HFFc6 (cell line): Measurements from ENCODE around the gene EPN3. TPM values are rescaled to one million over a fixed set of nuclear protein-coding genes. Genes with fewer than 3 reads are reported as not detected.

Experiments
- DNase-seq: peaks from one replicate; pipeline ENCODE4 v3.0.0-alpha.2; 2018
- H3K27ac Mint-ChIP-seq: 2 replicates; pipeline ENCODE4 v1.8.0; 2020; ENCODE audit warnings: mild to moderate bottlenecking, mixed read lengths
- H3K27me3 Mint-ChIP-seq: 2 replicates; pipeline ENCODE4 v1.8.0; 2021; ENCODE audit warnings: mild to moderate bottlenecking, moderate library complexity, mixed read lengths; ENCODE audit not compliant: insufficient read depth
- H3K36me3 Mint-ChIP-seq: 2 replicates; pipeline ENCODE4 v1.8.0; 2021; ENCODE audit warnings: low read depth, mixed read lengths
- H3K4me1 Mint-ChIP-seq: 2 replicates; pipeline ENCODE4 v1.8.0; 2020; ENCODE audit warnings: low read depth, mixed read lengths
- H3K4me3 Mint-ChIP-seq: 2 replicates; pipeline ENCODE4 v1.8.0; 2020; ENCODE audit warnings: mild to moderate bottlenecking, moderate library complexity, mixed read lengths
- H3K9me3 Mint-ChIP-seq: 2 replicates; pipeline ENCODE4 v1.8.0; 2020; ENCODE audit warnings: mild to moderate bottlenecking, mixed read lengths
- CTCF ChIP-seq: fragments of 200-600 bp; sonication (generic); IDR thresholded peaks from 2 replicates; pipeline ENCODE4 v1.5.0; 2021; ENCODE audit warnings: antibody characterized with exemption, mild to moderate bottlenecking
- total RNA-seq, 6 experiments: library from RNA; stranded (reverse); fragmentation: NEBNext Ultra II Directional; extraction: Animal tissue kit (Norgen Biotek cat#: 25700); gene quantifications; 2 replicates in 1 of 6; 3 replicates in 5 of 6; pipeline ENCODE4 v1.2.3, GENCODE V29; 2021

EPN3 gene
- total RNA-seq, 6 experiments from 2014 or later, result 0.05 TPM; not detected in 5

- no peak for DNase-seq
- Mint-ChIP-seq H3K4me3 (no peak overlapping the region), H3K27me3 (peaks cover 4% of the 10 kb centered on the region), H3K9me3 (no peaks in the 10 kb centered on the region), H3K36me3 (no peaks in the 10 kb centered on the region), H3K4me1 (peaks cover 29% of the 10 kb centered on the region), H3K27ac (no peak overlapping the region)
- TF ChIP-seq CTCF, result no peak
Observed at GRCh38 chr17:50539762-50540559, 7.4 kb downstream of the EPN3 start.

GRCh38 chr17:50540560-50541401 lies 8.2 kb downstream of the EPN3 start:
- Mint-ChIP-seq H3K27me3 (peaks cover 4% of the 10 kb centered on the region), H3K9me3 (no peaks in the 10 kb centered on the region), H3K36me3 (no peaks in the 10 kb centered on the region), H3K4me1 (peaks cover 29% of the 10 kb centered on the region), H3K27ac (no peak overlapping the region), H3K4me3 (no peak overlapping the region; the same call in 1 of the 2 replicates)
- no peak for TF ChIP-seq CTCF
- DNase-seq, result no peak

GRCh38 chr17:50541402-50541715 lies 8.8 kb downstream of the EPN3 start:
- Mint-ChIP-seq H3K4me1 (peaks cover 29% of the 10 kb centered on the region), H3K27ac (no peak overlapping the region), H3K27me3 (peaks cover 4% of the 10 kb centered on the region), H3K36me3 (no peaks in the 10 kb centered on the region), H3K9me3 (no peaks in the 10 kb centered on the region), H3K4me3 (peak overlapping the region; percentile 84)
- no peak for TF ChIP-seq CTCF
- no peak for DNase-seq

- Mint-ChIP-seq H3K9me3 (no peaks in the 10 kb centered on the region), H3K4me3 (peak overlapping the region; percentile 84), H3K36me3 (no peaks in the 10 kb centered on the region), H3K27ac (peak overlapping the region; percentile 65), H3K4me1 (peaks cover 34% of the 10 kb centered on the region), H3K27me3 (peaks cover 4% of the 10 kb centered on the region)
- peak; percentile 61 for TF ChIP-seq CTCF
- peak; percentile 55 for DNase-seq
Observed at GRCh38 chr17:50541716-50542688, 9.5 kb downstream of the EPN3 start.
